ENCODE results near the gene VIPR2.

VIPR2 gene

DNA sequence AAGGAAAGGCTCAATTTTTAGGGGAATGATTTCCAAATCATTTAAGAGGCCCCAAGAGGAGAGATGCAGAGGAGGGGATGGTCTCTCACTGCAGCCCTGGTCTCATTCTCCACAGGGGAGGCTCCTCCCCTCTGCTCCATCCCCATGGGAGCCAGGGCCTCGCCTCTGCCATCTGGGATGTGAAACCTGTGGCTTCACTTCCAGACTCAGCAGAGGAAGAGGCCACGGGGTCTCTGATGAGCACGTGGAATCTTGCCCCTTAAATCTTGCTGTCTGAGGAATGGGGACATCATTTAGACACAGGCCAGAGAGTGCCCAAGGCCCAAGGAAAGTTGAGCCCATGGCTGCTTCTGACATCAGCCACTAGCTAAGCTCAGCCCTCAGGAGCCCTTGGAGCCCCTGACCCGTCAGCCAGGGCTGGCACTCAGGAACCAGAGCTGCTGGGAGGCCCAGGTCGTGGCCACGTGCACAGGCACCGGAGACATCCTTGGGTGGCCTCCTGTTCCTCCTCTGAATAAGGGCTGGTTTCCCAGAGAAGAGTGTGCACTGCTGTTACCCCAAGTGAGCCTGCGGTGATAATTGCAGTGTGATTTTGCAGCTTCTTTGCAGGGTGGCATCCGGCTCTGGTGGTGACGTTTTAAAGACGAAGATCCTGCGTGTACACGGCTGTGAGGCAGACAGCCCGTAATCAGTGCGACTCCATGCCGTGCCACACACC lies 50.5 kb downstream of the VIPR2 start:
- no peaks in the 10 kb centered on the region for H3K27me3 ChIP-seq
- no peaks in the 10 kb centered on the region for H3K9me3 ChIP-seq
- peaks cover 6% of the 10 kb centered on the region for H3K4me1 ChIP-seq
- TF ChIP-seq, protein P1, sequence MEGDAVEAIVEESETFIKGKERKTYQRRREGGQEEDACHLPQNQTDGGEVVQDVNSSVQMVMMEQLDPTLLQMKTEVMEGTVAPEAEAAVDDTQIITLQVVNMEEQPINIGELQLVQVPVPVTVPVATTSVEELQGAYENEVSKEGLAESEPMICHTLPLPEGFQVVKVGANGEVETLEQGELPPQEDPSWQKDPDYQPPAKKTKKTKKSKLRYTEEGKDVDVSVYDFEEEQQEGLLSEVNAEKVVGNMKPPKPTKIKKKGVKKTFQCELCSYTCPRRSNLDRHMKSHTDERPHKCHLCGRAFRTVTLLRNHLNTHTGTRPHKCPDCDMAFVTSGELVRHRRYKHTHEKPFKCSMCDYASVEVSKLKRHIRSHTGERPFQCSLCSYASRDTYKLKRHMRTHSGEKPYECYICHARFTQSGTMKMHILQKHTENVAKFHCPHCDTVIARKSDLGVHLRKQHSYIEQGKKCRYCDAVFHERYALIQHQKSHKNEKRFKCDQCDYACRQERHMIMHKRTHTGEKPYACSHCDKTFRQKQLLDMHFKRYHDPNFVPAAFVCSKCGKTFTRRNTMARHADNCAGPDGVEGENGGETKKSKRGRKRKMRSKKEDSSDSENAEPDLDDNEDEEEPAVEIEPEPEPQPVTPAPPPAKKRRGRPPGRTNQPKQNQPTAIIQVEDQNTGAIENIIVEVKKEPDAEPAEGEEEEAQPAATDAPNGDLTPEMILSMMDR (IDR thresholded peaks at IDR 0.05; ENCODE audit: low read depth, low read length): no peak
- peak; percentile 57 for DNase-seq
- no peaks in the 10 kb centered on the region for H3K36me3 ChIP-seq
- no peak overlapping the region for H3K4me3 ChIP-seq (ENCODE audit: low read depth, low read length)

DNA sequence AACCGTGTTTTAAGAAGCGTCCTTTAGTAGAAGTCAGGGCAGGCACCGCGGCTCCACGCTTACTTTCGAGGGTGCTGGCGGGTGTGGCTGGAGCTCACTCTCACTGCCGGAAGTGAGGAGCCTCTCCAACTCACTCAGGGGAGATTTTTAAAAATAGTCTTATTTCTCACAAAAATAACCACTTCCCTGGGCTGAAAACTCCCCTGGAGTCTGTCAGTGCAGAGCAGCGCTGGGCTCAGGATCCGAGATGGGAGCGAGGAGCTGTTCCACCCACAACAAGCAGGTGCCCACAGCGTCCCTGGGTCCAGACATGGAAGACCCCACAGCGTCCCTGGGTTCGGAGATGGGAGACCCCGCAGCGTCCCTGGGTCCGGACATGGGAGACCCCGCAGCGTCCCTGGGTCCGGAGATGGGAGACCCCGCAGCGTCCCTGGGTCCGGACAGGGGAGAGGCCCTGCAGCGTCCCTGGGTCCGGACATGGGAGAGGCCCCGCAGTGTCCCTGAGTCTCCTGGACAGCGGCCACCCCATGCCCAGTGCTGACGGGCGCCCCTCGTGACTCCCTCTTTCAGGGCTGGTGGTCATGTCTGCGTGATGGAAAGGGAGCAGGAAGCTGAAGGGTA lies 51.2 kb downstream of the VIPR2 start:
- no peak for DNase-seq
- no peaks in the 10 kb centered on the region for H3K9me3 ChIP-seq
- TF ChIP-seq, protein P1 (IDR thresholded peaks at IDR 0.05; ENCODE audit: low read depth, low read length): no peak
- peaks cover 6% of the 10 kb centered on the region for H3K4me1 ChIP-seq
- H3K36me3 ChIP-seq: no peaks in the 10 kb centered on the region
- no peak overlapping the region for H3K4me3 ChIP-seq (ENCODE audit: low read depth, low read length)
- H3K27me3 ChIP-seq: no peaks in the 10 kb centered on the region

DNA sequence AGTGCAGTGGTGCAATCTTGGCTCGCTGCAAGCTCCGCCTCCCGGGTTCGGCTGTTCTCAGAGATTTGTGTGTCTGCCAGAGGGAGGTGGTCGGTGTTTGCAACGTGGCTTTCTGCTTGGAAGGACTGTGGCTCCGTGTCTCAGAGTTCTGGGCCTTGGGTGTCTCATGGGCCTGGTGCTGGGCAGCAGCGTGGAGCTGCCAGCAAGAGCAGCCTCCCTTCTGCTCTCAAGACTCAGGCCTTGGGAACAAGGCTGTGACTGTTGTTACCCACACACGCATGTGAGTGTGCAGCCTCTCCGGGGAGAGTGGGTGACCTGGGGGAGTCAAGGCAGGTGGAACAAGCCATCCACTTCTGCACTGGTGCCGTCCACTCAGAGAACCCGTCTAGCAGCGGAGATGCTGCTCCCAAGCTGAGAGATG lies 52.0 kb downstream of the VIPR2 start:
- no peak for DNase-seq
- H3K9me3 ChIP-seq: no peaks in the 10 kb centered on the region
- TF ChIP-seq, protein P1 (IDR thresholded peaks at IDR 0.05; ENCODE audit: low read depth, low read length): no peak
- no peaks in the 10 kb centered on the region for H3K27me3 ChIP-seq
- H3K4me1 ChIP-seq: peaks cover 6% of the 10 kb centered on the region
- no peak overlapping the region for H3K4me3 ChIP-seq (ENCODE audit: low read depth, low read length)
- no peaks in the 10 kb centered on the region for H3K36me3 ChIP-seq

DNA sequence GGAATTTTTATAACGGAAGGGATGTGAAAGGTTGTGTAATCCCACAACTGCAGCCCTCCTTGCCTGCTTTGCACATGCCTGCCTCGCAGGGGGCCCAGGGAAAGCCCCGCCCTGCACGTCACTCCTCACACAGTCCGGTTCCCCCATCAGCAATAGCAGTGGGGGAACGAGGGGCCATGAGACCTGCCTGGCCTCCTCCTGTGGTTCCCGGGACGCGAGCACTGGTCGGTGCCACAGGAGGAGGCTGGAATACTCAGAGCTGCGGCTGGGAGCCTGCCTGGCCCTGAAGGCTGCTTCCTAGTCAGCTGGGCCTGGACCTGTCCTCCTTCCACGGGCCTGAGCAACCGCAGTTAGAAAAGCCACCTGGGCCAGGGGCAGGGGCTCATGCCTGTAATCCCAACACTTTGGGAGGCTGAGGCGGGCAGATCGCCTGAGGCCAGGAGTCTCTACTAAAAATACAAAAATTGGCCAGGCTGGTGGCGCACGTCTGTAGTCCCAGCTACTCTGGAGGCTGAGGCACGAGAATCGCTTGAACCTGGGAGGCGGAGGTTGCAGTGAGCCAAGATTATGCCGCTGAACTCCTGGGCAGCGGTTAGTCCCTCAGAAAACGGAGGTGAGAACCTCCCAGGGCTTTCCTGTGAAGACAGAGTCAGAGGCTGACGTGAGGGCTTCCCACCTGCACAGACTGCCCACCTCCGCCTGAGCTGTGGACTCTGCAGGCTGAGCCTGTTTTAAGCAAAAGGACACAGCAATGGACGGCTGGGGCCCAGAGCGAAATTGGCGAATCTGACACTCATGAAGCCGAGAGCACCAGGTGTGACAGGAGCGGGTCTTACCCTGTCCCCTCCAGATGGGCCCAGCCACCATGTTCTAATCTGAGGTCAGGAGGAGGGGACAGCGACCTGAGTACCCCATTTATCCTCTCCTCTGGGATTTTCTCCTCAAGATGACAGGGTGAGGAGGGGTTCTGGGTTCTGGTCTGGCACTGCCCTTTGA lies 52.9 kb downstream of the VIPR2 start:
- H3K36me3 ChIP-seq: no peaks in the 10 kb centered on the region
- peaks cover 6% of the 10 kb centered on the region for H3K4me1 ChIP-seq
- H3K4me3 ChIP-seq (ENCODE audit: low read depth, low read length): no peak overlapping the region
- no peak for DNase-seq
- H3K27me3 ChIP-seq: no peaks in the 10 kb centered on the region
- TF ChIP-seq, protein P1 (IDR thresholded peaks at IDR 0.05; ENCODE audit: low read depth, low read length): no peak
- no peaks in the 10 kb centered on the region for H3K9me3 ChIP-seq

DNA sequence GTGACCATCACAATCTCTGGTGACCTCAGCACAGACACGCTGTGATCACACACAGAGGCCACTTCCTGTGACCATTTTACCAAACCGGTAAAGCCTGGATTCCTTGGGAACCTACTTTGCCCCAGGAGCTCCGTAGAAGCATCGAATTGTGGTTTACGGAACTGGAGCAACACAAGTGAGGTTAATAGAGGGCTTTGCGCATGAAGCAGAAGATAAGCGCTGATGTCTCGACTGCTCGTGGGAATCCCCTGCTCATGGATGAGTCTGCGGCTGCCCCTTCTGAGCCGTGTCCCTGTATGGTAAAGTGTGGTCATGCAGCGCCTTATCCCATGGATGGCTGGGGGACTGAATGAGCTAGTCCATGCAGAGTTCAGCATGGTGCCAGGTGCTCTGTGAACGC lies 53.6 kb downstream of the VIPR2 start:
- Histone ChIP-seq H3K27me3 (no peaks in the 10 kb centered on the region), H3K4me3 (ENCODE audit: low read depth, low read length) (no peak overlapping the region), H3K9me3 (no peaks in the 10 kb centered on the region), H3K36me3 (no peaks in the 10 kb centered on the region), H3K4me1 (peaks cover 6% of the 10 kb centered on the region)
- TF ChIP-seq, protein P1 (IDR thresholded peaks at IDR 0.05; ENCODE audit: low read depth, low read length): no peak
- DNase-seq: no peak

Measured in BE2C (cell line).